Gastrocnemius medialis (tissue), 4 donors: Measurements from ENCODE around the gene SLC7A6OS.

ENCODE experiments used
- CTCF ChIP-seq, 5 experiments: fragments of 450-650 bp in 3 of 5; fragments of 200-600 bp in 2 of 5; sonication (generic) in 2 of 5; IDR thresholded peaks in 4 of 5; conservative IDR thresholded peaks in 1 of 5; 1 replicate in 4 of 5; 2 replicates in 1 of 5; pipeline ENCODE4 v1.5.1; 2016 to 2019; ENCODE audit warnings: antibody characterized with exemption in 5 of 5, mild to moderate bottlenecking in 3 of 5, moderate library complexity in 3 of 5
- POLR2A ChIP-seq, 2 donors: fragments of 450-650 bp; IDR thresholded peaks; one replicate each; pipeline ENCODE4 v1.6.1; 2017; ENCODE audit warnings: antibody characterized with exemption in 2 of 2, mild to moderate bottlenecking in 2 of 2, moderate library complexity in 2 of 2

GRCh38 chr16:68285683-68286082, 25.1 kb downstream of the SLC7A6OS start:
- TF ChIP-seq CTCF (IDR thresholded peaks at IDR 0.05 in 4 of 5, conservative IDR thresholded peaks at IDR 0.05 in 1 of 5), result no peak
- TF ChIP-seq POLR2A (IDR thresholded peaks at IDR 0.05), result no peak
